H9 (cell line): ENCODE results near the gene BCAS3. TPM values are rescaled to one million over a fixed set of nuclear protein-coding genes. Genes with fewer than 3 reads are reported as not detected.

Experiments used
- DNase-seq: peaks from one replicate; pipeline ENCODE4 v3.0.0-alpha.2; 2017
- H2AFZ ChIP-seq: one replicate; pipeline ENCODE4 v1.6.1; 2013; ENCODE audit warnings: mild to moderate bottlenecking, low read length, control low read depth, moderate library complexity
- H2AK5ac ChIP-seq: 2 replicates; pipeline ENCODE4 v1.6.1; 2013; ENCODE audit warnings: low read length, control low read depth, mixed read lengths; ENCODE audit not compliant: insufficient read length
- H2BK120ac ChIP-seq: one replicate; pipeline ENCODE4 v1.6.1; 2013; ENCODE audit warnings: low read depth, mild to moderate bottlenecking, low read length, control low read depth, inconsistent platforms; ENCODE audit not compliant: poor library complexity, severe bottlenecking
- H2BK12ac ChIP-seq: 2 replicates; pipeline ENCODE4 v1.6.1; 2013; ENCODE audit warnings: low read length, control low read depth, mixed read lengths, low read depth; ENCODE audit not compliant: insufficient read length
- H2BK15ac ChIP-seq: 2 replicates; pipeline ENCODE4 v1.6.1; 2013; ENCODE audit warnings: low read depth, low read length, control low read depth
- H2BK20ac ChIP-seq: one replicate; pipeline ENCODE4 v1.6.1; 2013; ENCODE audit warnings: low read depth, mild to moderate bottlenecking, low read length, control low read depth, inconsistent platforms; ENCODE audit not compliant: poor library complexity, severe bottlenecking
- H2BK5ac ChIP-seq: 2 replicates; pipeline ENCODE4 v1.6.1; 2013; ENCODE audit warnings: low read length, control low read depth, mixed read lengths; ENCODE audit not compliant: insufficient read length
- H3K14ac ChIP-seq: 2 replicates; pipeline ENCODE4 v1.6.1; 2013; ENCODE audit warnings: low read length, control low read depth; ENCODE audit not compliant: insufficient read depth
- H3K18ac ChIP-seq: 2 replicates; pipeline ENCODE4 v1.6.1; 2013; ENCODE audit warnings: low read depth, mild to moderate bottlenecking, mixed read lengths, low read length, control low read depth; ENCODE audit not compliant: insufficient read length
- H3K23ac ChIP-seq: 2 replicates; pipeline ENCODE4 v1.6.1; 2013; ENCODE audit warnings: low read length, control low read depth, mixed read lengths, low read depth; ENCODE audit not compliant: insufficient read length
- H3K23me2 ChIP-seq: 2 replicates; pipeline ENCODE4 v1.6.1; 2013; ENCODE audit warnings: low read depth, mild to moderate bottlenecking, mixed read lengths, low read length, control low read depth; ENCODE audit not compliant: insufficient read length, poor library complexity, severe bottlenecking
- H3K27ac ChIP-seq: 2 replicates; pipeline ENCODE4 v1.5.1; 2013; ENCODE audit warnings: low read length, control low read depth, mixed read lengths, low read depth; ENCODE audit not compliant: insufficient read length
- H3K27me3 ChIP-seq: 2 replicates; pipeline ENCODE4 v1.6.1; 2013; ENCODE audit warnings: low read length, control low read depth, inconsistent platforms; ENCODE audit not compliant: insufficient read depth
- H3K4ac ChIP-seq: 2 replicates; pipeline ENCODE4 v1.6.1; 2013; ENCODE audit warnings: low read depth, mild to moderate bottlenecking, control low read depth, inconsistent platforms, low read length, moderate library complexity
- H3K4me1 ChIP-seq: 2 replicates; pipeline ENCODE4 v1.6.1; 2013; ENCODE audit warnings: low read length, control low read depth, inconsistent platforms; ENCODE audit not compliant: insufficient read depth
- H3K4me2 ChIP-seq: 2 replicates; pipeline ENCODE4 v1.6.1; 2013; ENCODE audit warnings: low read length, control low read depth, mixed read lengths; ENCODE audit not compliant: insufficient read length, insufficient read depth
- H3K56ac ChIP-seq: 2 replicates; pipeline ENCODE4 v1.6.1; 2013; ENCODE audit warnings: low read depth, mild to moderate bottlenecking, mixed read lengths, low read length, control low read depth; ENCODE audit not compliant: insufficient read length
- H3K79me1 ChIP-seq: 2 replicates; pipeline ENCODE4 v1.6.1; 2013; ENCODE audit warnings: low read depth, mild to moderate bottlenecking, moderate library complexity, low read length, control low read depth, inconsistent platforms; ENCODE audit not compliant: insufficient read depth, poor library complexity, severe bottlenecking
- H3K79me2 ChIP-seq: 2 replicates; pipeline ENCODE4 v1.6.1; 2013; ENCODE audit warnings: low read length, control low read depth, inconsistent platforms; ENCODE audit not compliant: insufficient read depth
- H3K9ac ChIP-seq: 2 replicates; pipeline ENCODE4 v1.6.1; 2013; ENCODE audit warnings: low read length, control low read depth, mixed read lengths; ENCODE audit not compliant: insufficient read length; ENCODE audit errors: extremely low read depth
- H3K9me3 ChIP-seq: one replicate; pipeline ENCODE4 v1.6.1; 2013; ENCODE audit warnings: low read depth, low read length, inconsistent platforms; ENCODE audit not compliant: control insufficient read depth
- H3T11ph ChIP-seq: one replicate; pipeline ENCODE4 v1.6.1; 2013; ENCODE audit warnings: mild to moderate bottlenecking, low read length, control low read depth, inconsistent platforms
- H4K20me1 ChIP-seq: one replicate; pipeline ENCODE4 v1.6.1; 2013; ENCODE audit not compliant: control insufficient read depth, insufficient read length, insufficient read depth
- H4K5ac ChIP-seq: 2 replicates; pipeline ENCODE4 v1.6.1; 2013; ENCODE audit warnings: low read depth, mild to moderate bottlenecking, mixed read lengths, low read length, control low read depth; ENCODE audit not compliant: insufficient read length
- H4K8ac ChIP-seq: replicated peaks from 2 replicates; pipeline ENCODE4 v1.6.1; 2013; ENCODE audit warnings: low read length, control low read depth, mixed read lengths, low read depth; ENCODE audit not compliant: insufficient read length
- H4K91ac ChIP-seq: 2 replicates; pipeline ENCODE4 v1.6.1; 2013; ENCODE audit warnings: low read depth, mild to moderate bottlenecking, moderate library complexity, mixed read lengths, low read length, control low read depth; ENCODE audit not compliant: insufficient read length
- H3K27ac Mint-ChIP-seq, 3 experiments: 2 replicates in 2 of 3; 3 replicates in 1 of 3; pipeline ENCODE4 v1.8.0; 2020 to 2021; ENCODE audit warnings: mixed read lengths in 3 of 3, mild to moderate bottlenecking in 1 of 3, moderate library complexity in 1 of 3
- H3K27me3 Mint-ChIP-seq: 2 replicates; pipeline ENCODE4 v1.8.0; 2021; ENCODE audit warnings: low read depth, mild to moderate bottlenecking, moderate library complexity, mixed read lengths
- H3K36me3 Mint-ChIP-seq, 3 experiments: 2 replicates in 2 of 3; 3 replicates in 1 of 3; pipeline ENCODE4 v1.8.0; 2020 to 2021; ENCODE audit warnings: low read depth in 3 of 3, mixed read lengths in 3 of 3; ENCODE audit not compliant: insufficient read depth in 1 of 3
- H3K4me1 Mint-ChIP-seq, 2 experiments: 2 replicates each; pipeline ENCODE4 v1.8.0; 2020; ENCODE audit warnings: mixed read lengths in 2 of 2
- H3K4me3 Mint-ChIP-seq, 2 experiments: 2 replicates in 1 of 2; 3 replicates in 1 of 2; pipeline ENCODE4 v1.8.0; 2020 to 2021; ENCODE audit warnings: mild to moderate bottlenecking in 2 of 2, mixed read lengths in 2 of 2, moderate library complexity in 1 of 2
- H3K9me3 Mint-ChIP-seq, 2 experiments: 2 replicates in 1 of 2; 3 replicates in 1 of 2; pipeline ENCODE4 v1.8.0; 2020; ENCODE audit warnings: mild to moderate bottlenecking in 2 of 2, mixed read lengths in 2 of 2, moderate library complexity in 1 of 2
- WGBS: extraction: QIAGEN DNeasy Blood & Tissue Kit; methylation state at CpG from one replicate; pipeline ENCODE4 v1.1.7; 2013; ENCODE audit warnings: missing lambda C conversion rate, low lambda C conversion rate, mixed read lengths; ENCODE audit not compliant: insufficient read length; ENCODE audit errors: extremely low coverage; 5-methylcytosine and 5-hydroxymethylcytosine counted together
- total RNA-seq: library from RNA; stranded (reverse); gene quantifications from 2 replicates; pipeline ENCODE4 v1.2.1, GENCODE V29; 2021
- TF ChIP-seq, protein P1 (sequence below): fragments of 200-600 bp; sonication (generic); conservative IDR thresholded peaks from 3 replicates; pipeline ENCODE4 v1.8.0; 2021; ENCODE audit warnings: antibody characterized with exemption, mild to moderate bottlenecking

BCAS3 gene
- total RNA-seq, 1 experiment from 2014 or later, result 22.4 TPM

DNA sequence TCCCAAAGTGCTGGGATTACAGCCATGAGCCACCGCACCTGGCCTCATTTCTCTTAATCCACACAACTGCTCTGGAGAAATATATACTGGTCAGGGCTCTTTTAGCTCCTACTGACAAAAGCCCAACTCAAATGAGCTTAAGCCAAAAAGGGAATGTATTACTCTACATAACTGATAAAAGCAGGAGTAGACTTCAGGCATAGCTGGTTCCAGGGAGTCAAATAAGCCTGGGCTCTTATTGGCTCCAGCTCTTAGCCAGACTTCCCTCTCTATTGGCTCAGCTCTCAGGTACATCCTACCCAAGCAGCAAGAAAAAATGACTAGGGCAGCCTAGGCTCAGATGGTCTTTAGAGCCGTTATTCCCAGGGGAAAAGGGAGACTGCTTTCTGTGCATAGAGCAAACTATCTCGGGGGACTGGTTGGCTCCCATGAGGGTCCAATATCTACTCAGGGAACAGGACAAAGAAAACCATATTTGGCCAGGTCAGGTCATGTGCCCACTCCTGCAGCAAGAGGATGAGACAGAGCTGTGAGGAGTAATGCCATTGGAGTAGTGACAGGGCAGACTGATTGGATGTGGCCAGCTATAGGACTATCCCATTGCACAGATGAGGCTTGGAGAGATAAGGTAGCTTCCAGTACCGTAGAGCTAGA is 743.2 kb downstream of the BCAS3 start:
- Histone ChIP-seq H2BK120ac (no peak overlapping the region), H3K23me2 (no peaks in the 10 kb centered on the region), H4K5ac (no peak overlapping the region), H2BK12ac (no peak overlapping the region), H3K9ac (no peak overlapping the region), H3K27me3 (peaks cover 6% of the 10 kb centered on the region), H2BK5ac (no peak overlapping the region), H3K4ac (no peak overlapping the region), H3K79me2 (no peaks in the 10 kb centered on the region), H3K27ac (no peak overlapping the region), H3K18ac (no peak overlapping the region), H2AFZ (no peak overlapping the region), H3K4me2 (no peak overlapping the region), H3T11ph (no peak overlapping the region), H4K91ac (no peak overlapping the region), H3K23ac (no peak overlapping the region), H2BK20ac (no peak overlapping the region), H4K8ac (no peak overlapping the region), H3K4me1 (peaks cover 2% of the 10 kb centered on the region; the same call in 1 of the 2 replicates), H2BK15ac (no peak overlapping the region), H3K79me1 (no peaks in the 10 kb centered on the region), H3K9me3 (no peaks in the 10 kb centered on the region), H4K20me1 (no peaks in the 10 kb centered on the region), H3K14ac (no peak overlapping the region), H3K56ac (no peak overlapping the region), H2AK5ac (no peak overlapping the region)
- Mint-ChIP-seq H3K27me3 (peaks cover 73% of the 10 kb centered on the region), H3K4me3 (no peak overlapping the region), H3K27ac (no peak overlapping the region), H3K4me1 (peaks cover 8 to 9% of the 10 kb centered on the region in 2 experiments), H3K36me3 (no peaks in the 10 kb centered on the region), H3K9me3 (no peaks in the 10 kb centered on the region)
- TF ChIP-seq, protein P1, sequence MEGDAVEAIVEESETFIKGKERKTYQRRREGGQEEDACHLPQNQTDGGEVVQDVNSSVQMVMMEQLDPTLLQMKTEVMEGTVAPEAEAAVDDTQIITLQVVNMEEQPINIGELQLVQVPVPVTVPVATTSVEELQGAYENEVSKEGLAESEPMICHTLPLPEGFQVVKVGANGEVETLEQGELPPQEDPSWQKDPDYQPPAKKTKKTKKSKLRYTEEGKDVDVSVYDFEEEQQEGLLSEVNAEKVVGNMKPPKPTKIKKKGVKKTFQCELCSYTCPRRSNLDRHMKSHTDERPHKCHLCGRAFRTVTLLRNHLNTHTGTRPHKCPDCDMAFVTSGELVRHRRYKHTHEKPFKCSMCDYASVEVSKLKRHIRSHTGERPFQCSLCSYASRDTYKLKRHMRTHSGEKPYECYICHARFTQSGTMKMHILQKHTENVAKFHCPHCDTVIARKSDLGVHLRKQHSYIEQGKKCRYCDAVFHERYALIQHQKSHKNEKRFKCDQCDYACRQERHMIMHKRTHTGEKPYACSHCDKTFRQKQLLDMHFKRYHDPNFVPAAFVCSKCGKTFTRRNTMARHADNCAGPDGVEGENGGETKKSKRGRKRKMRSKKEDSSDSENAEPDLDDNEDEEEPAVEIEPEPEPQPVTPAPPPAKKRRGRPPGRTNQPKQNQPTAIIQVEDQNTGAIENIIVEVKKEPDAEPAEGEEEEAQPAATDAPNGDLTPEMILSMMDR, result no peak
- DNase-seq, result no peak
- WGBS, result no CpG with 5 or more reads among the region's 4 CpGs
